OCI-LY7 (cell line): Measurements from ENCODE around the gene DBN1. TPM values are rescaled to one million over a fixed set of nuclear protein-coding genes. Genes with fewer than 3 reads are reported as not detected.

ENCODE experiments used
- BruUV-seq: library from RNA; stranded (reverse); fragments of 400-500 nt; replicated peaks from 2 replicates; lab custom pipeline; 2021; lab: Mats Ljungman, UMichigan
- CTCF ChIA-PET: fragments of 300-600 bp; sonication (Branson Sonifier 250); formaldehyde crosslinking; loops from one replicate; lab custom pipeline; 2022; ENCODE audit warnings: antibody characterized with exemption; ENCODE audit not compliant: unreplicated experiment; lab: Charles Lee
- POLR2A ChIA-PET: fragments of 300-600 bp; sonication (Branson Sonifier 250); formaldehyde crosslinking; loops from one replicate; lab custom pipeline; 2022; ENCODE audit warnings: antibody characterized with exemption; lab: Charles Lee
- DNase-seq: peaks from one replicate; pipeline ENCODE4 v3.0.0-alpha.2; 2015; ENCODE audit warnings: low spot score
- H2AFZ ChIP-seq: fragments of 200-600 bp; sonication (generic), shearing (Covaris generic); 2 replicates; pipeline ENCODE4 v1.6.1; 2014; ENCODE audit warnings: mild to moderate bottlenecking, antibody characterized with exemption, low read length, moderate library complexity
- H3K27ac ChIP-seq: fragments of 200-600 bp; sonication (generic); 2 replicates; pipeline ENCODE4 v1.5.1; 2014; ENCODE audit warnings: mixed run types, low read depth, mild to moderate bottlenecking, moderate library complexity, low read length, inconsistent platforms; ENCODE audit not compliant: poor library complexity, severe bottlenecking
- H3K36me3 ChIP-seq: fragments of 200-600 bp; sonication (generic); 2 replicates; pipeline ENCODE4 v1.6.1; 2014; ENCODE audit warnings: mild to moderate bottlenecking, antibody characterized with exemption, low read length, moderate library complexity, mixed read lengths; ENCODE audit not compliant: insufficient read depth
- H3K4me1 ChIP-seq: fragments of 200-600 bp; sonication (generic); 2 replicates; pipeline ENCODE4 v1.5.1; 2014; ENCODE audit warnings: mild to moderate bottlenecking, low read length; ENCODE audit not compliant: insufficient read depth, poor library complexity, severe bottlenecking
- H3K4me2 ChIP-seq: fragments of 200-600 bp; sonication (generic); 2 replicates; pipeline ENCODE4 v1.6.1; 2014; ENCODE audit warnings: mild to moderate bottlenecking, low read length
- H3K4me3 ChIP-seq: fragments of 200-600 bp; sonication (generic); 2 replicates; pipeline ENCODE4 v1.5.1; 2014; ENCODE audit warnings: mild to moderate bottlenecking, low read depth, low read length; ENCODE audit not compliant: poor library complexity, severe bottlenecking
- H3K79me2 ChIP-seq: fragments of 200-600 bp; sonication (generic); 2 replicates; pipeline ENCODE4 v1.6.1; 2016; ENCODE audit warnings: low read depth, mild to moderate bottlenecking, low read length, moderate library complexity, mixed read lengths; ENCODE audit not compliant: insufficient read depth
- H3K9me2 ChIP-seq: fragments of 200-600 bp; sonication (generic); 2 replicates; pipeline ENCODE4 v1.6.1; 2016; ENCODE audit warnings: mild to moderate bottlenecking, low read length, mixed read lengths; ENCODE audit not compliant: insufficient read depth
- H3K9me3 ChIP-seq: fragments of 200-600 bp; sonication (generic); 2 replicates; pipeline ENCODE4 v1.6.1; 2014; ENCODE audit warnings: mild to moderate bottlenecking, mixed run types, low read length, mixed read lengths
- H4K20me1 ChIP-seq: fragments of 200-600 bp; sonication (generic); 2 replicates; pipeline ENCODE4 v1.6.1; 2014; ENCODE audit warnings: mild to moderate bottlenecking, antibody characterized with exemption, low read length, moderate library complexity, mixed read lengths; ENCODE audit not compliant: insufficient read depth
- EZH2phosphoT487 ChIP-seq: fragments of 200-600 bp; sonication (generic); IDR thresholded peaks from 2 replicates; pipeline ENCODE4 v1.6.1; 2018; ENCODE audit warnings: low read depth, borderline replicate concordance, mild to moderate bottlenecking, mixed run types, antibody characterized with exemption, low read length, moderate library complexity, mixed read lengths
- intact Hi-C: fragments of 100-400 bp; cut with micrococcal nuclease; formaldehyde crosslinking; loops from one replicate; pipeline ENCODE4 v1.10.0; 2022; ENCODE audit not compliant: unreplicated experiment
- total RNA-seq, 2 experiments: library from RNA; depleted of rRNA in 1 of 2; stranded (reverse); fragments of >200 nt in 1 of 2; shearing (Covaris generic) in 1 of 2; gene quantifications; 2 replicates each; pipeline ENCODE4 v1.2.3, GENCODE V29; 2014 to 2022
- TF ChIP-seq, protein P1 (sequence below): fragments of 200-600 bp; sonication (generic); conservative IDR thresholded peaks from 2 replicates; pipeline ENCODE4 v1.5.1; 2014; ENCODE audit warnings: mild to moderate bottlenecking, antibody characterized with exemption, low read length, moderate library complexity, mixed read lengths

DBN1 gene
- total RNA-seq, 2 experiments from 2014 or later = 11.7 to 22.0 TPM

DNA sequence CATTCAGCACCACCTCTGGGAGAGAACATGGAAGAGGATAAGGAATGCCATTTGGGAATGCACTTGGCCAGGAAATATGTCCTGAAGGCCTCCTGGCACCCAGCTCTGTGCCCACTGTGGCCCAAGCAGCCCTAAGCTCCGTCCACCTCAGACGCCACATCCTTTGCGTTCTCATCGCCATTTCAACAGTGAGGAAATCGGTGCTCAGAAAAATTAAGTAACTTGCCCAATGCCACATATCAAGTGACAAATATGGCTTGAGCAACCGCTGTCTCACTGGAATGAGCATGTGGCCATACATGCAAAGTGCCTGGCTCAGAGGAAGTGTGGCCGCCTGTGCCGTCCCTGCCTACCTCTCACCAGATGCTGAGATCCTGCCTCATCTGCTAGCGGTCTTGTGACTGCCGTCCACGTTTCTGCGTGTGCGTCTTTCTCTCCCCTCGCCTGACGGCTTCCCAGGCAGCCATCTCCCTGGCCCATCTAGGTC, 37.2 kb upstream of the DBN1 start:
- POLR2A ChIA-PET = interaction anchor here (1.8 to 4.3 kb wide), 2 partner anchors 9 to 14 kb away, joined by 10 to 24 read pairs; partner anchors contain the start of gene PDLIM7
- Histone ChIP-seq H3K27ac (peak overlapping the region; percentile 95), H2AFZ (no peak overlapping the region; the same call in 1 of the 2 replicates), H3K36me3 (peaks cover 92% of the 10 kb centered on the region), H3K4me1 (peaks cover 57% of the 10 kb centered on the region), H3K79me2 (peaks cover 44% of the 10 kb centered on the region), H3K4me3 (peak overlapping the region; percentile 77), H3K9me3 (no peaks in the 10 kb centered on the region), H3K9me2 (no peaks in the 10 kb centered on the region), H3K4me2 (peak overlapping the region; percentile 100), H4K20me1 (no peaks in the 10 kb centered on the region)
- CTCF ChIA-PET = interaction anchor here (0.9 to 1.4 kb wide), 3 partner anchors 11 to 121 kb away, joined by 3 to 4 read pairs (median 3); partner anchors contain the start of gene TMED9
- intact Hi-C loops = no loop called here
- TF ChIP-seq EZH2phosphoT487 = no peak
- TF ChIP-seq, protein P1, sequence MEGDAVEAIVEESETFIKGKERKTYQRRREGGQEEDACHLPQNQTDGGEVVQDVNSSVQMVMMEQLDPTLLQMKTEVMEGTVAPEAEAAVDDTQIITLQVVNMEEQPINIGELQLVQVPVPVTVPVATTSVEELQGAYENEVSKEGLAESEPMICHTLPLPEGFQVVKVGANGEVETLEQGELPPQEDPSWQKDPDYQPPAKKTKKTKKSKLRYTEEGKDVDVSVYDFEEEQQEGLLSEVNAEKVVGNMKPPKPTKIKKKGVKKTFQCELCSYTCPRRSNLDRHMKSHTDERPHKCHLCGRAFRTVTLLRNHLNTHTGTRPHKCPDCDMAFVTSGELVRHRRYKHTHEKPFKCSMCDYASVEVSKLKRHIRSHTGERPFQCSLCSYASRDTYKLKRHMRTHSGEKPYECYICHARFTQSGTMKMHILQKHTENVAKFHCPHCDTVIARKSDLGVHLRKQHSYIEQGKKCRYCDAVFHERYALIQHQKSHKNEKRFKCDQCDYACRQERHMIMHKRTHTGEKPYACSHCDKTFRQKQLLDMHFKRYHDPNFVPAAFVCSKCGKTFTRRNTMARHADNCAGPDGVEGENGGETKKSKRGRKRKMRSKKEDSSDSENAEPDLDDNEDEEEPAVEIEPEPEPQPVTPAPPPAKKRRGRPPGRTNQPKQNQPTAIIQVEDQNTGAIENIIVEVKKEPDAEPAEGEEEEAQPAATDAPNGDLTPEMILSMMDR = peak; percentile 47; the same call in 1 of the 2 replicates
- DNase-seq = peak; percentile 88
- BruUV-seq = no TSS peak

DNA sequence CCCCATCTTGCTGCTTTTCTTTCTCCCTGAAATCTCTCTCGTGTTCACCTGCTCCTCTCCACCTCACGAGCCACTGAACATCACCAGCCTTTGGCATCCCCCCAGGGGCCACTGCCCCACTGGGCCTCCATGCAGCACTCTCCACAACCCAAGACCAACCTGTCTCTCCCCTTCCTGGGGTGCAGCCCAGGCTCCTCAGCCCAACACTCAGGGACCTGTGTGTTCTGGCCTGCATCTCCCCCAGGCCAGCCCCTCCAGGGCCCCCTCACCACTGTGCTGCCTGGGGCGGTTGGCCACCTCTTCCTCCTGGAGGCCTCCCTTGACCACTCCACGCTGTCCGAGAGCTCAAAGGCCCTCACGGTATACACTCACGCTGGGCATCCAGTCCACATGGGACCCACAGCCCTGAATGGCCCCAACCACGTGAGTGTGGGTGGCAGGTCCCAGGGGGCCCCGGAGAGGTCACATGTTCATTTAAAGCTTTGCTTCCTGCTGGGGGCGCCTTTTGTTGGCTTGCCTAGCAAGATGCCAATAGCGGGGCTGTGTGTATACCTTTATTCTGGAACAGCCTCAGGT, 36.6 kb upstream of the DBN1 start:
- Histone ChIP-seq H3K27ac (peak overlapping the region; percentile 95), H3K4me2 (peak overlapping the region; percentile 100)

More for the DNA sequence above, 36.6 kb upstream of the DBN1 start:
- Histone ChIP-seq H3K4me3 (peak overlapping the region; percentile 77), H3K4me1 (peaks cover 57% of the 10 kb centered on the region), H3K9me2 (no peaks in the 10 kb centered on the region), H3K36me3 (peaks cover 91% of the 10 kb centered on the region), H4K20me1 (no peaks in the 10 kb centered on the region), H3K79me2 (peaks cover 39% of the 10 kb centered on the region), H3K9me3 (no peaks in the 10 kb centered on the region), H2AFZ (no peak overlapping the region; the same call in 1 of the 2 replicates)
- ChIA-PET POLR2A (interaction anchor here (0.6 to 4.3 kb wide), 5 partner anchors 8 to 165 kb away, joined by 3 to 24 read pairs (median 5); partner anchors contain the start of genes GRK6 and PDLIM7), CTCF (interaction anchor here (0.6 to 1.9 kb wide), 6 partner anchors 10 to 120 kb away, joined by 3 to 5 read pairs (median 4); partner anchors contain the start of gene TMED9)
- TSS peak; percentile 14 for BruUV-seq
- intact Hi-C loops = loop anchor here (2.0 to 10.0 kb wide), 4 partner anchors 45 to 605 kb away; partner anchors contain the start of genes FAM193B, MXD3, N4BP3 and TMED9
- no peak for TF ChIP-seq EZH2phosphoT487
- TF ChIP-seq, protein P1 = peak; percentile 74
- peak; percentile 93 for DNase-seq
